Measurements from ENCODE around the gene SYT11. TPM values are rescaled to one million over a fixed set of nuclear protein-coding genes. Genes with fewer than 3 reads are reported as not detected.
A peak's percentile ranks its signal among the peaks of the same experiment; 100 is the strongest.
"Not testable (repeated sequence)": the region's sequence is repeated elsewhere in the genome, so short reads cannot be mapped to it uniquely, and the experiment has no call there.

Gene SYT11
- total RNA-seq, 1 experiment from 2014 or later, result 16.9 TPM

DNA sequence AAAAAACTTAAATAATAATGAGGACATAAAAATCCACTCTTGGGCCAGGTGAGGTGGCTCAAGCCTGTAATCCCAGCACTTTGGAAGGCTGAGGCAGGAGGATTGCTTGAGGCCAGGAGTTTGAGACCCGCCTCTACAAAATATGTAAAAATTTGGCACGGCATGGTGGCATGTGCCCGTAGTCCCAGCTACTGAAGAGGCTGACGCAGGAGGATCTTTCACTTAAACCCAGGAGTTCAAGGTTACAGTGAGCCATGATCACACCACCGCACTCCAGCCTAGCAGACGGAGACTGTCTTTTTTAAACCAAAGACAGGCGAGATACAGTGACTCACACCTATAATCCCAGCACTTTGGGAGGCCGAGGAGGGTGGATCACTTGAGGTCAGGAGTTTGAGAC is 37.1 kb downstream of the SYT11 start:
- DNase-seq (ENCODE audit: low read depth), result not testable (repeated sequence)

DNA sequence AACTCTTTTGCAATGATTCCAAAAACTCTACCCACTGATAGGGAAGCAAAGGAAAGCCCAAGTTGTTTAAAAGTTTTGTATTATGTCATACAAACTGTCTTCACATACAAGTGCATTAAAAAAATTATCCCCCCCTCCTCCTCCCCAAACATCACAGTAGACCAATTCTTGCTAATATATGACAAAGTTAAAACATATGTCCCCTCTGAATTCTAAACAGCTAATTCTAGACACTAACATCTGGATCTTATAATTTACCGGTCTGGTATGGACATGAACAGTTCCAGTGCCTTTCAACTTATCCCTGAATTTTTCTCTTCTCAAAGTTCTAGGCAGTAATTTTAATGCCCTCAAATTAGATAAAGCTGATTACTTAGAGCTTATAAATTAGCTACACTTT is 38.4 kb downstream of the SYT11 start:
- DNase-seq (ENCODE audit: low read depth), result no peak

DNA sequence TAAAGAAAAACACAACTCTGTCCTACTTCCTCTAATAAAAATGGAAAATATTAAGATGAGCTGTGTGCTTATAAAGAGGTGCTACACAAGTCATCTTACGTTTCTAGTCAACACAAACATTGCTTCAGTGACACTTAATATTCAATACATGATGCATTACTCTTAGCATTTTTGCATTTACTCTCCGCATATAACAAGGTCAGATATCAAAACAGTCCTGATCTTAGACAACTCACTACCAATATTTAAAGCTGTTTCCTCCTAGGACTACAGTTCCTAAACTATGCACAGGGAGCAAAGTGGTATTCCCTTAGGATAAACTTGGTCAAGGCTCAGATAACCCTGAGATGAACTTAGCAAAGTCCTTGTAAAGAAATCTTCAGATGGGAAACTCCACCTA is 39.5 kb downstream of the SYT11 start:
- DNase-seq (ENCODE audit: low read depth), result no peak

DNA sequence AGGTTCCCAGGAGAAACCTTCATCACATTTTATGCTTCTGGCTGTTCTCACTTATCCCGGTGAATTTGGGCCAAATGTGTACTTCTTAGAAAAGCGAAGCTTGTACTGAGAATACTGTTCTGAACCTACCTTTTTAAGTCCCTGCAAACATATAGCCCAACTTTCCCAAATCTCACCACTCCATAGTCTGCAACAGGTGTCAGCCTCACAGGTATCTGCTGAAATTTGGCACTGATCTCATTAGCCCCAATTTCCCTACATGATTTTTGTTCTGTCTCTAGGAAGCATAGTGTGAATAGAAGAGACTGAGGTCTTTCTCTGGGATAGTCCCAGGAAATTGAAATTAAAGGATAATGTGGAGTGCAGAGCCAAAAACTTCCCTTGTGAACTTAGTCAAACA is 40.3 kb downstream of the SYT11 start:
- no peak for DNase-seq (ENCODE audit: low read depth)

DNA sequence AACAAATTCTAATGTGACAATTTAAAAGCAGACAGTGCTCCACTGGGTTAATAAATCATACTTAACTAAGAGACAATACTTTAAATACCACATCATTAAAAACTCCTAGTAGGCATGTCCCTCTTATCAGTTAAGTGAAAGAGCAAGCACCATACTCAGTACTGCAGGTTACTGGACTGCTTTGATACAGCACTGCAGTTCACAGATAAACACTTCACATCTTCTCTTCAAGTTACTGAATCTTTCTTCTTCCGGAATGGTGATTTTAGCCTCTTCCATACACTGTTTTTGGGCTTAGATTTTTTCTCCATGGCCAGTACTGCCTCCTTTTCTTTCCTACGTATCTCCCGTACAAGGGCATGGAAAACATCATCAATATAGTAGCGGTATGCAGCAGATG is 40.8 kb downstream of the SYT11 start:
- no peak for DNase-seq (ENCODE audit: low read depth)

DNA sequence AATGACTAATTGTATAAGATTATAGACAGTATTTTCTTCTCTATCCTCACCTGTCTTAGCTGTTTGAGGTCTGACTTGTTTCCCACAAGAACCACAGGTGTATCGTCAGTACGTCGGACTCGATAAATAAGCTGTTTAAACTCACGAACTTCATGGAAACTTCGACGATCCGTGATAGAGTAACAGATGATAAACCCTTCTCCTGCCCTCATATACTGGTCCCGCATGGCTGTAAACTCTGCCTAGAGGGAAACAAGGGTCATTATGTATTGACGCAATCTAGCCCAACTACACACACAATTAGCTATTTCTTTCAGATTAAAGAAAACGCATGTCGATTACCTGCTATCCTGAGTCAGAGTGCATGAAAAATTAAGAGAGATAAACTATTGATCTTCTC is 44.9 kb downstream of the SYT11 start:
- DNase-seq (ENCODE audit: low read depth), result no peak

DNA sequence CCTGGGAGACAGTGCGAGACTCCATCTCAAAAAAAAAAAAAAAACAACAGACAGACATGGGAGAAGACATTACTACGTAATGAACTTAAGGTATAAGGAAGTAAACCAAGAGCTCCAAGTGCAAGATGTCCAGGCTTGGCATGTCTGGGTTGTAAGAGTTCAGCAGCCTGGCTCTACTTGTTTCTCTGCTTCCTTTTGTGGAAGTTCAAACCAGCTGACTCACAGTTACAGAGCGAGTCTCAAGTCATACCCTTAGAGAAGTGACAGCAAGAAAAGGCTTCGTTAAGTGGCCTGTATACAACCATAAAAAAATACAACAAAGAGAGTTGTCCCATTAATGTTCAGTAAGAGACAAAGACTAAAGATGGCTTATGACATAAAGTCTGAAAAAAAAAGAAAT is 50.5 kb downstream of the SYT11 start:
- no peak for DNase-seq (ENCODE audit: low read depth)

DNA sequence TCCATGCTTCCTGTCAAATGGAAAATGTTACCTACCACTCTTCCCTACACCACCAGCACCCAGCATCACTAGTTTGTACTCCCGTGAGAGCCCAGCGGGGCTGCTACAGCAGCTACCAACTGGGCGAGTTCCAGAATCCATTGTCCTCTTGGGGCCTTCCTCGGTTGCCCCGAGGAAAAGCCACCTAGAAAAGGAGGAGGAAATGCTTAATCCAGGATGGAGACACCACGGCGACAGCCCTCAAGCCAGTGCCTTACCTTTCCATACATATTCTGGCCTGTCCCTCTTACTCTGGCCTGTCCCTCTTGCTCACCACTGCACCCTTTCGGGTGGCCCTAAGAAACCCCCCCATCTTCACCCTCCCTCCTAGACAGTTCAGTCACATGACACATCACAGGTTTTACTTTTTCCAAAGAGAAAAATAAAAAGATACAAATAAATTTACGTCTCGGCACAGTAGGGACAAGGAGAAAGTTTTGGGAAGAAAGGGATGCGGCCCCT is 51.3 kb downstream of the SYT11 start:
- DNase-seq (ENCODE audit: low read depth), result peak; percentile 35

DNA sequence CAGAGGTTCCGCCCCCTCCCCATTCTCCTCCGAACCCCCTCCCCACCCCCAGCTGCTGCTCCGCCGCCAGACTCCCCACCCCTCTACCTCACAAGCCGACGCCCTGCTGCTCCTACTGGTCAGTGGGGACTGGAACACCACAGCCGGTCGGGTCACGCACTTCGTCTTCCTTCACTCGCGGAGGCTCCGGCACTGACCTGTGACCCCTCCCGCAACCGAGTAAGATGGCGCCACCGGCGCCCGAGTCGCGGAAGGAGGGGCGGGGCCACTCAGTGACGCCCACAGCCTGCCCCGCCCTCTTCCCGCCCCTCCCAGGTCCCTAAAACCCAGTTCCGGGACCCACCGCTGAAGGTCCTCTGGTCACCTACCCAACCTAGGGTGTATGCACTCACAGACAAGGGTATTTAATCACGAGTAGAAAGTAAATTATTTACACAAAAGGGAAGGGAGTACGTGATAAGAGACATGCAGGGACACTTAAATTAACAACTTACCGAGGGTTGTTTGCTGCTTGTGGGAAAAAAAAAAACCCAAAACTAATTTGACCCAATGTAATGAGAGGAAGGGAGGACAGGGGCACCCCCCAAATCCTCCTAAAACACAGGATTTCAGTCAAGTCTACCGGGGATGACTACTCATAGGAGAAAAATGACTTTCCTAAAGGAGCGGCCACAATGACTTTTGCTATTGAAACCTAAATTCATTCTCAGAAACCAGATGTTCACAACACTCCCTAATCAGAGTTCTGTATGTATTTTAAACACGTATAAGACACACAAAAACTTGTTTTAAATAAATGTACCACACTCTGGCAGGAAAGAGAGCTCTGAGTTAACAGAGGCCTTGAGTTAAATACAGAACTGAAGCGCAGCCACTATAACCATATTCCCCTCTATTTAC is 52.0 kb downstream of the SYT11 start, which contains the start of gene RIT1:
Gene RIT1, minus strand, starts transcription at position 194 of the 900 bp plus-strand sequence. CDS start 588 bp downstream, outside the sequence.
- DNase-seq (ENCODE audit: low read depth), result peak; percentile 73

DNA sequence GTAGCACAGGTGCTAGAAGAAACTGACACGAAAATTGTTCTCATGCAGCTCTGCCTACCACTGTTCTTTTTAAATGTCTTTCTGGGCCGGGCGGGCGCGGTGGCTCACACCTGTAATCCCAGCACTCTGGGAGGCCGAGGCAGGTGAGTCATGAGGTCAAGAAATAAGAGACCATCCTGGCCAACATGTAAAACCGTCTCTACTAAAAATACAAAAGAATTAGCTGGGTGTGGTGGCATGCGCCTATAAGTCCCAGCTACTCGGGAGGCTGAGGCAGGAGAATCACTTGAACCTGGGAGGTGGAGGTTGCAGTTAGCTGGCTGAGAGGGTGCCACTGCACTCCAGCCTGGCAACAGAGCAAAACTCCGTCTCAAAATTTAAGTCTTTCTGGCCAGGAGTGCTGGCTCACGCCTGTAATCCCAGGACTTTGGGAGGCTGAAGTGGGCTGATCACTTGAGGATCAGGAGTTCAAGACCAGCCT is 52.7 kb downstream of the SYT11 start:
- peak; percentile 46 for DNase-seq (ENCODE audit: low read depth)

DNA sequence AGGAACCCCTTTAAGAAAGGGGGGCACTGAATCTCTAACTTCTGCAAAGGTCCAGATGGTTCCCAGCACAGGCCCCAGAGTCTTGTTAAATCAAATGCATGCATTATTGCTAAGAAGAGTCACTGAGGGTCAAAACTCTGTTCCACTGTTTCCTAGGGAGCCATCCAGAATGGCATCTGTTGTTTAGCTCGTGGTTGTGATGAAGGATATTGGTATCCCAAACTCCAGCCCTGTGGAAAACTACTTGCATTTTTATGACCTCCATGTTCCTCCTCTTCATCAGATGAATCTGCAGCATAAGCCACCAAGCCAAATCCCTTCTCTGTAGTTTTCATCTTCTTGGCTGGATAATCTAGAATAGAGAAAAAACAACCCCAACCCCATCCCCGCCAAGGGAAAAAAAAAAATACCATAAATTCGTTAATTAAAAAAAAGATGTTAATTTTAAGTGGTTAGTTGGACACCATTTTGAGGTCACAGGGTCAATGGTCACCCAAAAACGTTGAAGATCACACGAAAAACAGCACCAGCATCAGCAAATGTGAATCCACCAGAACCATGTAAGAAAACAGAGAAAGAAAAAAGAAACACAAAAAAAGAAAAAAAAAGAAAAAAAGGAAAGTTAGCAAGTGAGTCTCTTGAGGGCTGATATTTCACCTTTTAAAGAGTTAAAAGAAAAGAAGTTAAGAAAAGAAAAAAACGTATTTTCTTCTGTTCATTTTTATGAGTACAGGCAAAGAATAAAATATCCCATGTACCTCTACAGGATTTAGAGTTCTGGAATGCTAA is 54.8 kb downstream of the SYT11 start:
- peak; percentile 27 for DNase-seq (ENCODE audit: low read depth)

DNA sequence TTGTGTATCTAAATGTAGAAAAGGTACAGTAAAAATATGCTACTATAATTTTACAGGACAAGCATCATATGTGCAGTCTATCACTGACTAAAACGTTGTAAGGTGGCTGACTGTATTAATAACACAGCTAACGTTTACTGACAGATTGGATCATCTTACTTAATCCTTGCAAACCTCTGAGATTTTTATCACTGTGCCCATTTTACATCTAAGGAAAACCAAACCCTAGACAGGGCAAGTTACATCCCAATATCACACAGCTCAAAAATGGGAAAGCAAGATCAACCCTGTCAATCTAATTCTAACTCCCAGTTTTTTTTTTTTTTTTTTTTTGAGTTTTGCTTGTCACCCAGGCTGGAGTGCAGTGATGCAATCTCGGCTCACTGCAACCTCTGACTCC is 59.3 kb downstream of the SYT11 start:
- DNase-seq (ENCODE audit: low read depth), result no peak

DNA sequence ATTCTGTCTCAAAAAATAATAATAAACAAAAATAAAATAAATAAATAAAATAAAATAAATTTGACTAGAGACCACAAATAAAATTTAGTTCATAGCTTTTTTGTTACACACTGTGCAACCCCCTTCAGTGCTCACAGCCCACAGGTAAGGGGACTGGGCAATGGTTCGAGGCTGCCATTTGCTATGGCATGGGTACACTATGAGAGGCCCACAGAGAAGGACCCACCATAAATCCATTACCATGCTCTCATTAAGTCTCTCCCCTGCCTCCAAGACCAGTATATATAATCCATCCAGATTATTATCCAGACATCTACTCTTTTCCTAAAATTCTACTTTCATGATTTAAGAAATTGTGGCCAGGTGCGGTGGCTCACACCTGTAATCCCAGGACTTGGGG is 60.4 kb downstream of the SYT11 start:
- DNase-seq (ENCODE audit: low read depth), result no peak

DNA sequence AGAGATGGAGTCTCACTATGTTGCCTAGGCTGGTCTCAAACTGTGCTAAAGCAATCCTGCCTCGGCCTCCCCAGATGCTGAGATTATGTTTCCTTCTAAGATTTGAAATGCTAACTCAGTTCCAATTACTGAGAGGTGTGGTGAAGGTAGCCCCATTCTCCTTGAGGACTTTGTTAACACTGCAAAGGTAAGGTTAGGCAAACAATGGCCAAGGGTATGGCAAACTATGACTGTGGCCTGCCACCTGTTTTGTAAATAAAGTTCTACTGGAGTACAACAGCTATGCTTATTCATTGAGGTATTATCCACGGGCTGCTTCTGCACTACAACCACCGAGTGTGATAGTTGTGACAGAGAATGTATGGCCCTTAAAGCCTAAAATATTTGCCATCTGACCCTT is 61.4 kb downstream of the SYT11 start:
- DNase-seq (ENCODE audit: low read depth), result no peak

DNA sequence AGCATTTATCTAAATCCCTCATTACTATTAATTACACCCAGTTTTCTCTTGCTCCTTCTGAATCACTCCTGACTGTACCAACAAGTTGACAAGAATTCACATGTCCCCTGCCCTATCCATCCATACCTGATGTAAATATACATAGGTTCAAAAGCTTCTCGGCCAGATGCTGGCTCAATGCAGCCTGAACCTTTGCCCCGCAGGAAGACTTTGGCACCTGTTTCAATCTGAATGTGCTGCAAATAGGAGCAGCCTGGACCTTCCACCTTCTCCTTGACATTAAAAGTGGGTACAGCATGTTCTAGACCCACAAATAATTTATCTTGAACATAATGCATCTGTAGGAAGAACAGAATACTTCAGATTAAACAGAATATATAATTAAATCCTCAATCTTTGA is 66.1 kb downstream of the SYT11 start:
- no peak for DNase-seq (ENCODE audit: low read depth)

DNA sequence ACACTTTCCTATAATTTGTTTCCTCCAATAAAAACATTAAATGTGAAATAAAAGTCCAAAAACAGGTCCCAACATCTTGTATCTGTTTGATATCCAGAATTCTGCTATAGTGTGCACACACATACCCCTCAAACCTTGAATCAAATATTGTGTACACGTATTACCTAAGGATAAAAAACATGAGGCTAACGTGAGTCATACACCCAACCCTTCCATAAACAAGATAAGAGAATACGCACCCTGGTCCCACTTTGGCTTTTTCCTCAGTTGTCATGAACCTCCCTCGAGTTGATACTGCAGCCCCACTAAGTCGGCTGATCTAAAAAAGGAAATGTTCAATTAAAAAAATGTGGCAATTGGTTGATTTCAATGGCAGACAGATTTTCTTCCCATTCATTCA is 69.7 kb downstream of the SYT11 start:
- DNase-seq (ENCODE audit: low read depth), result no peak

DNA sequence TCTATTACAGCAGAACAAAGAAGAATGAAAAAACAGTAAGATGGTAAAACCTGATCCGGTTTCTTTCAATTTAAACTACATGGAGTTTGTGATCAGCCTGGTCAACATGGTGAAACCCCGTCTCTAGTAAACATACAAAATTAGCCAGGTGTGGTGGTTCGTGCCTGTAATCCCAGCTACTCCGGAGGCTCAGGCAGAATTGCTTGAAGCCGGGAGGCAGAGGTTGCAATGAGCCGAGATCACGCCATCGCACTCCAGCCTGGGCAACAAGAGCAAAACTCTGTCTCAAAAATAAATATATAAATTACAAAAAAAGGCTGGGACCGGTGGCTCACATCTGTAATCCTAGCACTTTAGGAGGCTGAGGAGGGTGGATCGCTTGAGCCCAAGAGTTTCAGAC is 71.4 kb downstream of the SYT11 start:
- DNase-seq (ENCODE audit: low read depth), result not testable (repeated sequence)

DNA sequence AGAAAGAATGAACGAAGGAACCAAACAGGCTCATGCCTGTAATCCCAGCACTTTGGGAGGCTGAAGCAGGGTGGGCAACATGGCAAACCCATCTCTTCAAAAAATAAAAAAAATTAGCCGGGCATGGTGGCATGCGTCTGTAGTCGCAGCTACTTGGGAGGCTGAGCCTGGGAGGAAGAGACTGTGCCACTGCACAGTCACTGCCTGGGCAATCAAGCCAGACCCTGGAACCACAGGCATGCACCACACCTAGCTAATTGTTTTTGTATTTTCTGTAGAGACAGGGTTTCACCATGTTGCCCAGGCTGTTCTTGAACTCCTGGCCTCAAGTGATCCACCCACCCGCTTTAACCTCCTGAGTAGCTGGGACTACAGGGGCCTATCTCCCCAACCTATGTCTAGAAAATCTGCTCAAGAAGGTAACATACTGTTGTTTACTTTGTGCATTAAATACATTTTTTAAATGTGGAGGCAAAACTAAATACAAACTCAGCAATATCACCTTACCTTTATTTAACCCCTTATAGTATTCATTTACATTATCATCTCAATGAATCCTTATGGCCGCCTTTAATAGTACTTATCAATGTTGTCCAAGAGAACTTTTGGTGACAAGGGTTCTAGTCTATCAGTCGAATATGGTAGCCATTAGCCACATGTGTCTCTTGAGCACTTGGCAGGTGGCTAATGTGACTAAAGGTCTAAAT is 72.1 kb downstream of the SYT11 start:
- peak; percentile 74 for DNase-seq (ENCODE audit: low read depth)

DNA sequence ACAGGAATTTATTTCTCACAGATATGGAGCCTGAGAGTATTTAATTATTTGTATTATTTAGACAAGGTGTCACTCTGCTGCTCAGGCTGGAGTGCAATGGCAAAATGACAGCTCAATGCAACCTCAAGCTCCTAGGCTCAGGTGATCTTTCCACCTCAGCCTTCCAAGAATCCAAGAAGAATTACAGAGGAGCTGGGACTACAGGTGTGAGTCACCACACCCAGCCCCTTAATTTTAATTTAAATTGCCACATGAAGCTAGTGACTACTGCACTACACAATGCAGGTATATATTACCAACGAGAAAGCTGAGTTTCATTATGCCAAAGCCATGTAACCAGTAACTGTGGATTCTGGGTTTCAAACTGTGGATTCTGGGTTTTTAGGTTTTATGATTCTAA is 72.7 kb downstream of the SYT11 start:
- DNase-seq (ENCODE audit: low read depth), result no peak

DNA sequence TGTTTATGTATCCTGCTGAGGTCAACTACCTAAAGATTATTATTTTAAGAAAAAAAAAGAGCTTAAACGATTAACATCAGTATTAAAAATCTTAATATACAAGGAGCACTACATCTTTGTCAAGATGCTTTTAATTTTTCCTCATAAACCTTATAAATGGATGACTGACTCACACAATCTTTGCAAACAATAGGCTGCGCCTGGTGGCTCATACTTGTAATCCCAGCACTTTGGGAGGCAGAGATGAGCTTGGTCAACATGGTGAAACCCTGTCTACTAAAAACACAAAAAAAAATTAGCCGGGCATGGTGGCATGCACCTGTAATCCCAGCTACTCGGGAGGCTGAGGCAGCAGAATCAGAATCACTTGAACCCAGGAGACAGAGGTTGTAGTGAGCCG is 73.1 kb downstream of the SYT11 start:
- no peak for DNase-seq (ENCODE audit: low read depth)

DNA sequence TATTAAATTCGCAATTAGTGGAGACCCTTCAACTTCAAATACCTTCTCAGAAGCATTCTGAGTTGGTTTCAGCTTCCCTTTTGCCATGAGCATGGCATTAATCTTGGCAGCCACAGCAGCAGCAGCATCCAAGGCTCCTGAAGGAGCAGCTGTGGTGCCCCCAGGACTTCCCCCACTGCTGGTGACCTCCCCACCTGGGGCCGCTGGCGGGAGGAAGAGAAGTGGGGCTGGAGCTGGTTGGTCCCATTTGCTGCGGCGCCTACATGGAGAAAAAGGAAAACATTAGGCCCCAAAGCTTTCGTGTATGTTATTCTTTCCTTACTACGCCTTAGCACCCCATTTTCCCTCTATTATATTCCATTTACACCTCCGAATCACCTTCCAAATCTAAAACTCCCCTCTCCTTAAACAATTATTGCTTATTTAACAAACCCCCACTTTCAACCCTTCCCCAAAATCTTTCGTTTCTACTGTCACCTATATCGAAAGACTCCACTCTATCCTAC is 74.3 kb downstream of the SYT11 start:
- DNase-seq (ENCODE audit: low read depth), result no peak
